Stimulated activated CD4-positive, alpha-beta T cell treated with anti-CD3 and anti-CD28 coated beads, TNF-alpha, amount 100 ng/mL, for 1 hour (primary cell): ENCODE results near the gene ZNF683.
A peak's percentile ranks its signal among the peaks of the same experiment; 100 is the strongest.
"Not testable (repeated sequence)": the region's sequence is repeated elsewhere in the genome, so short reads cannot be mapped to it uniquely, and the experiment has no call there.

Experiments
- DNase-seq, 3 donors: peaks; one replicate each; pipeline ENCODE4 v3.0.0-alpha.2; 2020; ENCODE audit warnings: low read depth in 3 of 3, low spot score in 1 of 3

ZNF683 gene

GRCh38 chr1:26338670-26339069 lies 33.9 kb downstream of the ZNF683 start:
- DNase-seq: no peak

- DNase-seq: no peak
Measured at GRCh38 chr1:26337625-26338024, 34.9 kb downstream of the ZNF683 start.

GRCh38 chr1:26337206-26337535 lies 35.4 kb downstream of the ZNF683 start:
- DNase-seq: no peak

GRCh38 chr1:26336477-26337205 lies 35.9 kb downstream of the ZNF683 start:
- DNase-seq: peak; percentile 66 to 82 (median 70)

GRCh38 chr1:26335774-26336476 lies 36.6 kb downstream of the ZNF683 start:
- DNase-seq: no peak

- not testable (repeated sequence) for DNase-seq
Measured at GRCh38 chr1:26333312-26333711, 39.2 kb downstream of the ZNF683 start.

GRCh38 chr1:26330276-26330675 lies 42.3 kb downstream of the ZNF683 start:
- DNase-seq: no peak

GRCh38 chr1:26329380-26329779 lies 43.2 kb downstream of the ZNF683 start:
- DNase-seq: not testable (repeated sequence)

- DNase-seq: no peak
Measured at GRCh38 chr1:26328597-26328996, 44.0 kb downstream of the ZNF683 start.

GRCh38 chr1:26327956-26328362 lies 44.6 kb downstream of the ZNF683 start:
- no peak for DNase-seq

- no peak for DNase-seq
Measured at GRCh38 chr1:26324550-26324949, 48.0 kb downstream of the ZNF683 start.

GRCh38 chr1:26323382-26323781 lies 49.2 kb downstream of the ZNF683 start:
- no peak for DNase-seq

- DNase-seq: no peak
Measured at GRCh38 chr1:26322042-26322331, 50.6 kb downstream of the ZNF683 start.

- DNase-seq: peak; percentile 82 to 98 (median 91)
Measured at GRCh38 chr1:26321315-26322041, 51.1 kb downstream of the ZNF683 start.

- no peak for DNase-seq
Measured at GRCh38 chr1:26320896-26321295, 51.7 kb downstream of the ZNF683 start.

- peak in 1 of 3 donors; percentile 25 for DNase-seq
Measured at GRCh38 chr1:26318338-26319064, 54.0 kb downstream of the ZNF683 start.

GRCh38 chr1:26317612-26318337 lies 54.8 kb downstream of the ZNF683 start, which contains the start of gene CD52:
CD52 (plus strand) TSS chr1:26317958; CDS start chr1:26318018, 60 bp downstream.
- DNase-seq: peak; percentile 42 to 62 (median 61)

GRCh38 chr1:26317146-26317545 lies 55.4 kb downstream of the ZNF683 start:
- DNase-seq: no peak

- DNase-seq: no peak
Measured at GRCh38 chr1:26315874-26316850, 56.4 kb downstream of the ZNF683 start.

GRCh38 chr1:26314501-26314900 lies 58.0 kb downstream of the ZNF683 start:
- no peak for DNase-seq
